ENCODE data around the gene NOS2.
"Not testable (repeated sequence)": the region's sequence is repeated elsewhere in the genome, so short reads cannot be mapped to it uniquely, and the experiment has no call there.

NOS2 gene

DNA sequence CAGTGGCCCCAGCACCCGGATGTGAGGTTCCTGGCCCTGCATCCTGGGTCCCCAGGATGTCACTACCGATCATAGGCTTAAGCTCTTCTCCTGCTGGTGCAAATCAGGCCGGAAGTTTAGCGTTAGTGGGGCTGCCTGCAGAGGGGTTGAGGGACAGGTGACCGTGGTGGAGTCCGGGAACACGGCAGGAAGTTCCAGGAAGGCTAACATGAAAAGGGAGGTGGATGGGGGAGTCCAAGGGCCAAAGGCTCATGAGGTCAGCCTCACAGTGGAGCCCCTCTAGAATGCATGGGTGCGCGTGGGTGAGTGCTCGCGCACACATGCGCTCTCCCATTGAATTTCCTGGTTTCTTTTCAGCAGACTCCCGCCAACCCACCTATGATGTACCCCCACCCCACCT, 46.6 kb downstream of the NOS2 start:
- DNase-seq, result not testable (repeated sequence)

DNA sequence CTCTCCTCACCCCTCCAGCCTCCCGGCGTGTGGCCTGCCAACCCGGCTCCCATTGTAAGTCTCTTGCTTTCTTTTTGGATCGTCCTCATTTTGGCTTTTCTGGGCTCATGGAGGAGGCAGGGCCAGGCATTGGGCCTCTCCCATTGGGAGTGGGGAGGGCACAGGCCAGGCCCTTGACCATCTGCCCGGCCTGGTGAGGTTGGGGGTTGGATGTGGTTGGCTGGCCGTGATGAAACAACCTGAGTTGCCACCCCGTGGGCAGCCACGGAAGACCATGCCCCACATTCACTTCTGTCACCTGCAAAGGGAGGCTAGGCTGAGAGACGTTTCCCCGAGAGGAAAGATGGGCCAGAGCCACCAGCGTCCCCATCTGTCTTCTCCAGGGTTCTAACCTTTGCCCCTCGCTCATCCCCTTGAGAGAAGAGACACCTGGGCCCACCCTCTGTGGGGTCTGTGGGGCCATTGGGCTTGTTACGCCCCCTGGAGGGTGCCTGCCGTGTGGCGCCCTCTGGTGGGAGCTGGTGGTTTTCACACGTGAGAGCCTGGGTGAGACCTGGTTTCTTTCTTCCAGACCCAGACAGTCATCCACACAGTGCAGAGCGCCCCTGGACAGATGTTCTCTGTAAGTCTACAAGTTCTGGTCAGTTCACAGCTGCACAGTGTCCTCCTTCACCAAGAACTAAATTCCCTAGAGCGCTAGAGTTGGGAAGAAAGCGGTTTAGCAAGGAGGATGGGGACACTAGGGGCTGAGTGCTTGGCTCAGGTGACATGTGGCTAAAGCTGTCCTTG, 47.3 kb downstream of the NOS2 start:
- not testable (repeated sequence) for DNase-seq

DNA sequence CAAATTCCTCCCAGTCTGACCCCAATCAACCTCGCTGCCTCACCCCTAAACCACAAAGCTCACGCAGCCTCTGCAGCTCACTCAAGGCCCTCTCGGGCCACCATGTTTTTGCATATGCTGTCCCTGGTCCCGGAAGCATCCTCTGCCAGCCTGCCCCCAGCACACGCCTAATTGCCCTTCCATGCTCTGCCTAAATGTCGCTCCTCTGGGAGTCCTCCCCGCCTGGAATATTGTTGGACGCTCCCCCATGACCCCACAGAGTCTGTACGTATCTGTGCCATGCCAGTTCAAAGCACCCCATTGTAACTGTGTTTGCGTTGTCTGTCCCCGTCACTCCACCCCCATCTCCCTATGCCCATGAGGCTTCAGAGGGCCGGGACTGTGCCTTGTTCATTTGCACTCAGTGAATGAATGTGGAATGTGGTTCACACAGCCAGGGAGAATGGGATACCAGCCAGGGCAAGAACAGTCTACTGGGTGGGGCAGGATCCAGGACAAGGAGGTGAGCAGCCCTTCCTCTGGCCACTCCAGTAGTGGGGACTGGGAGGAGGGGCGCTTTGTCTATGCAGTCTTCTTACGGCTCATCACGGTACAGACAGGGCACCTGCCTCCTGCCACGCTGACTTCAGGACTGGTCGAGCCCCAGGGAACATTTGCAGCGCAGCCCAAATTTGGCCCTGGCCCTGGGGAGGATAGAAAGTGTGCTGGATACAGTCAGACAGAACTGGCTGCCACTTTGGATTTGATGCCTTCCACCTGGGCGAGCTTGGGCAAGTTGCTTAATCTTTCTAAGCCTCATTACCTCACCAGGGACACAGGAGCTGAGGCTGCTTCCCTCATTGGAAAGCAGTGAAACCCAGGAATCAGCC, 48.5 kb downstream of the NOS2 start:
- no peak for DNase-seq

DNA sequence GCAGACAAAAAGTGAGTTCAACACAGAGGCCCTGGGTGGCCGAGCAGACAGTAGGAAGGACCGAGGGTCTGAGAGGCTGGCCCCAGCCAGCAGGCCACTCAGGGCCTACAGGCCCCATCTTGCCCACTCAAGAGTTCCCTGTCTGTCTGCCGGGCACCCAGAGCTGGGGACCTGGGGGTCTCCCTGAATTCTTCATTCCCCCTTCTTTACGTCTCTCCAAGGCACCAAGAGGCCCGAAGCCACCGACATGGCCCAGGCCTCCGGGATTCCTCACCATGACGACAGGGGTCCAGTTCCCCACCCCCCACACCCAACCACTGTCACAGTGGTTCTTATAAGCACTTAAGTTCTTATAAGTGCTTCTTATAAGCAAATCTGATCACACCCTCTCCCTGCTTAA, 49.2 kb downstream of the NOS2 start:
- no peak for DNase-seq

DNA sequence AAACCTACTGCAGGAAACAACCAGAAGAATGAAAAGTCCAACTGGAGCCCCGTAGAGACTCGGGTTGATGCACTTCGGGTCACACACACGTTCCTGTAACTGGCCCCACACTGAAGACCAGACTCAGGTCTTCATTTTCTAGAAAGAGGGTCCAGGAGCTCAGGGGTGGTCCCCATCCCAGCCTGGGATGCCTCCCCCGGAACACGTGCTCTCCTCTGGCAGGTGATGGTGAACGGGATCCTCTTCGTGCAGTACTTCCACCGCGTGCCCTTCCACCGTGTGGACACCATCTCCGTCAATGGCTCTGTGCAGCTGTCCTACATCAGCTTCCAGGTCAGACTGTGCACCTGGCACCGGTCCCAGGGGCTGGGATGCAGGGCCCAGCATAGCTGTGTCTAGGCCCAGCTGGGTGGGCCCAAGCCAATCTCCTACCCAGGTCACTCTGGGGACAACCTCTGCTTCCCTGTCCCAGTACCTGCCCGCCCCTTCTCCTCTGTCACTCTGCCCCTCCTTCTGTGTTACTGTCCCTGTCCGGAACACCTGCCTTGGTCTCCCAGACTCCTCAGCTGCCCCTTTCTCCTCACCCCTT, 50.7 kb downstream of the NOS2 start:
- DNase-seq, result not testable (repeated sequence)

DNA sequence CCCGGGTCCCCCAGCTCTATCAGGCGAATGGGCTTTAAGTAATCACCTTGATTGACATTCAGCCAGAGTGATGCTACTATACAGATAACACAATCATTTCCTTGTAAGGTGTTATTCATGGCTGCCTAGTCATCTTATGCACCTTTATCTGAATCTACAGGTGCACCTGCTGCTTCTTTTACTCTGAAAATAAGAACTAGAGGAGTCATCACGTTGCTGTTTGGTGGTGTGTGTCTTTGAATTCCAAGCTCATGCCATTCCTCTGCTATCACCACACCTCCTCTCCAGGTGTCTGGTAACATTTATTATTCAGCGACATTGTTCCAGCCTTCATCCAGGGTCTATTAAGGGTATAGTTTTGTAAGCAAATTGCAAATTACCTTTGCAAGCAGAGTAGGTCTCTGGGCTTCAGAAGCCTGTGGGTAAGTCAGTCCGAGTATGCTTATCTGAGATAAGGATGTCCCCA, 51.9 kb downstream of the NOS2 start:
- no peak for DNase-seq

DNA sequence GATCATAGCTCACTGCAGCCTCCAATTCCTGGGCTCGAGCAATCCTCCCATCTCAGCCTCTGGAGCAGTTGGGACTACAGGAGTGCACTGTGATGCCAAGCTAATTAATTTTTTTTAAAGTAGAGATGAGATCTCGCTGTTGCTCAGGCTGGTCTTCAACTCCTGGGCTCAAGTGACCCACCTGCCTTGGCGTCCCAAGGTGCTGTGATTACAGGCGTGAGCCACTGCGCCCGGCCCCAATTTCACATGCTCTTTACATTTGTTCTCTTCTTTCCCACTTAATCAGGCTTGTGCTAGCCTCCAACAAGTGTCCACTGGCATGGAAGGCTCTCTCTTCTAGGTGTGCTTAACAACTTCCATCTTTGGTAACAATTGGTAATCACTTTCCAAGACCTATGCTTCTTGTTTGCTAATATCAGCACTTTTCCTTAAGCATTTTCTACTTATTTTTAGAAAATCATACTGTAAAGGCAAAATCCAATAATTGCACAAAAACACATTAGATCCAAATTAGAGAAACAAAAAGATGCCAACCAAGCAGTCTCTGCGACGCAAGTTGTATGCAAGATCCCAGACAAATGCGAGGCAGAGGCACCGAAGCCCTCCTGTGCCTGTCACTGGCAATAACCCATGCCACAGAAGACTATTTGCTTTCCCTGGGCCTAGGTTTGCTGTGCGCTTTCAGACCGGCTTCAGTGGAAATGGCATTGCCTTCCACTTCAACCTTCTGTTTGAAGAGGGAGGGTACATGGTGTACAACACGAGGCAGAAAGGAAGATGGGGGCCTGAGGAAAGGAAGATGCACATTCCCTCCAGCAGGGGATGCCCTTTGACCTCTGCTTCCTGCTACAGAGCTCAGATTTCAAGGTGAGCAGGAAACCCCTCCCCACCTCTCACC, 52.6 kb downstream of the NOS2 start:
- no peak for DNase-seq

DNA sequence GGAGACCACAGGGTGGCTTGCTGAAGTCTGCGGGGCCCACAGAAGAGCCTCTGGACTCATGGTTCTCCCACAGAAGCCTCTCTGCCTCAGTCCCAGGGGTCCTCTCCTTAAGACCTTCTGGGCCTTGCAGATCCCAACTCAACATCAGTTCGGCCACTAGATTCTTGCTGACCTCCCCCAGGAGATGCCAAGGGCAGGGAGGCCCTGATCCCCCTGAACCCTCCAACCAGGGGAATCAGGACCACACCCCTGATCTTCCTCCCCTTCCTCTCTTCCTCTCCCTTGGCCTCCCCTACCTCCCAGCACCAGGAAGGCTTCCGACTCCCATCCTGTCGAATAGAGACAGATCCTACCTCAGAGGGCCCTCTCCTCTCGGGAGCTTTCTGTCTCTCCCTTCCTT, 53.4 kb downstream of the NOS2 start:
- DNase-seq, result no peak

DNA sequence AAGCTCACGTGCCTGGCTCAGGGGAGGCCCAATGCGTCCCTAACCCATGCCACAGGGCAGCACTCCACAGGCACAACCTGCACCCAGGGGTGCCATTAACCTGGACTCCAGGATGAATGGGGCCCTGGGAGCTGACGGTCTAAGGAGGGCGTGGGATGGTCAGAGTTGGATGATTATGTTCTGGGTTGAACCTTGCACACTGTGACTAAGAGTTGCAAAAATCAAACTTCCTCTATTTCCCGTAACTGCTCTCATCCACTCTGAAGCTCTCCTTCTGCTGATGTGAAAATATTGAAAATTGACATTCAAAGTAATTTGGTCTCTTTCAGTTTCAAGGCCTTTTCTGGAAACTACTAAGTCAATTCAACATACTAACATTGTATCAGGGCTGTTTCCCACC, 54.0 kb downstream of the NOS2 start:
- not testable (repeated sequence) for DNase-seq

DNA sequence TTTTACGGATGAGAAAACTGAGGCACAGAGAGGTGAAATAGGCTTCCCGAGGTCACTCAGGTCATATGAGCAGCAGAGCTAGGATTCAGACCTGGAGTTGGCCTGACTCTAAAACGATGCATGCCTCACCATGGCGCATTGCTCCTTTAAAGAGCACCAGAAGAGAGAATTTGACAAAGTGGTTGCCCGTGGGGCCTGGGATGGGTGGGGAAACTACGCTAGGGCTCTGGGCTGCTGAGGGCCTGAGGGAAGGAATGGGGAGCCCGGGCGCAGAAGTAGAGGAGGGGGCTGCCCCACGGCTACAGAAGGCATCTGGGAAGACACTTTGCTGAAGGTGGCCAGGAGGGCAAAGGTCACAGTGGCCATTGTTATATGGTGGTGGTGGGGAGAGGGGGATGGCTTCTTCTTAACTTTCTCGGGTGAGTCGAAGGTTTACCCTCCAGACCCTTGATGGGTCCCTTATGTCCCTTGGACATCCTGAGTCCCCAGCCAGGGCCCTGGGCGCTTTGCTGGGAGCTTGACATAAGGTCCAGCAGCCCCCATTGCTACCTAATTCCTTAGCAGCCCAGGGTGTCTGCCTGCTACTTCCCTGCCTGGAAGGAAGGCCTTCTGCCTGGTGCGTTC, 55.0 kb downstream of the NOS2 start:
- not testable (repeated sequence) for DNase-seq

DNA sequence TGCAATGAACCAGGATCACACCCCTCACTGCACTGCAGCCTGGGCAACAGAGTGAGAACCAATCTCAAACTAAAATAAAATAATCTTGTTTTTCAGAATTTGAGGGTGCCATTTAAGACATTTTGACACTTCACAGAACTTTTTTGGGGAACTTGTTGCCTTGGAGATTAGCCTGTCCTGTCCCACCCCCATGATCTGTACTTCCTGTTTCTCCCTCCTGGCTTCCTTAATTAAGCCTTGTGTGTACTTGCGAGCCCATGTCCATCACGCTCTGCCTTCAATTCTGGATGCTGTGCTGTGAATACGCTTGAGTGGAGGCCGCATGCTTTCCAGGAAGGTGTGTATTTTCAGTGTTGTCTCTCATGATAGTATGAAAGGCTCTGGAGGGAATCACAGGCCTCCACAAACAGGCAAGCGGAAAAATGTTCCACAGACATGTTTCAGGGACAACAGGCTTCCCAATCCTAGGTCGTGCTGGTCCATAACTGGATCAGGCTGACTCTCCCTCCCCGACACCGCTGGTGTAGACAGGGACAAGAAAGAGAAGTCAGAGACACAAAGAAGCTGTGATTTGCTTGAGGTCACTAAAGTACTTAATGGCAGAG, 56.9 kb downstream of the NOS2 start:
- no peak for DNase-seq

DNA sequence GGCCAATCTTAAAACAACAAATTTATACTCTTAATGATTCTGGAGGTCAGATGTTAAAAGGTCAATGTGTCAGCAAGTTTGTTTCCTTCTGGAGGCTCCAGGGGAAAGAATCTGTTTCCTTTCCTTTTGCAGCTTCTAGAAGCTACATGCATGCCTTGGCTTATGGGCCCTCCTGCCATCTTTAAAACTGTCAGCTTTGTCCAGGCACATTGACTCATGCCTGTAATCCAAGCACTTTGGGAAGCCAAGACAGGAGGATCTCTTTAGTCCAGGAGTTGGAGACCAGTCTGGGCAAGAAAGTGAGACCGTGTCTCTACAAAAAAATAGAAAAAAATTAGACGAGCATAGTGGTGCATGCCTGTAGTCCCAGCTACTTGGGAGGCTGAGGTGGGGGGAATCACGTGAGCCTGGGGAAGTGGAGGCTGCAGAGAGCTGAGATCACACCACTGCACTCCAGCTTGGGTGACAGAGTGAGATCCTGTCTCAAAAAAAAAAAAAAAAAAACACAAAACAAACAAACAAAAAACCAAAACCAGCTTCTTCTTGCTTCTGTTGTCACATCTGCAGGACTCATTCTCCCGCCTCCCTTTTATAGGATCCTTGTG, 58.3 kb downstream of the NOS2 start:
- DNase-seq, result no peak

DNA sequence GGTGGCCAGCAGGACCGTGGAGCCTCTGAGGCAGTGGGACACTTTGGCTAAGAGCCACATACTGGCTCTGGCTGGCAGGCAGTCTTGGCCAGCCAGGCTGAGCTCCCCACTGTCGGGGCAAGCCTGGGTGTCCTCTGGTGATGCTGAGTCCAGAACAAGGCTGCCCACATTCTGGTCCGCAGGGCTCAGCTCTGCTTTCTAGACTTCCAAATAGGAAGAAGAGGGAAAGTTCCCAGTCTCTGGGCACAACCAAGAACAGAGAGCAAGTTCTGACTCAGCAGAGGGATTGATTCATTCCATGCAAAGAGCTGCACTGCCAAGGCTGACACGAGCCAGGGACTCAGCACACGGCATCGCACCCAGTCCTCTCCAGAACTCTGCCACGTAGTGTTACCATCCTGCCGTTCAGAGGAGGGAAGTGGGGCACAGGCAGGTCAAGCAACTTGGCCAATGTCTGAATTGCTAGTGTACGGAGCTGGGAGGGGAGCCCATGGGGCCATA, 58.9 kb downstream of the NOS2 start:
- DNase-seq, result no peak

DNA sequence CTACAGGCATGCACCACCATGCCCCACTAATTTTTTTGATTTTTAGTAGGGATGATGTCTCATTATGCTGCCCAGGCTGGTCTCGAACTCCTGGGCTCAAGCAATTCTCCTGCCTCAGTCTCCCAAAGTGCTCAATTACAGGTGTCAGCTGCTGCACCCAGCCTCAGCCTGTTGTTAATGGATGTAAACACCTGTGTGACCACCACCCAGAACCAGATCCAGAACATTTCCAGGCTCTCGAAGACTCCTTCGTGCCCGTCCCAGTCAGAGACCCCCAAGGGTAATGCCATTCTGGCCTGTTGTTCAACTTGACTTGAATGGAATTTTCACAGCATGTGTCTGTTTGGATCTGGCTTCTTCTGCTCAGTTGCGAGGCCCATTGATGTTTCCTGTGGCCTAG, 59.8 kb downstream of the NOS2 start:
- not testable (repeated sequence) for DNase-seq

DNA sequence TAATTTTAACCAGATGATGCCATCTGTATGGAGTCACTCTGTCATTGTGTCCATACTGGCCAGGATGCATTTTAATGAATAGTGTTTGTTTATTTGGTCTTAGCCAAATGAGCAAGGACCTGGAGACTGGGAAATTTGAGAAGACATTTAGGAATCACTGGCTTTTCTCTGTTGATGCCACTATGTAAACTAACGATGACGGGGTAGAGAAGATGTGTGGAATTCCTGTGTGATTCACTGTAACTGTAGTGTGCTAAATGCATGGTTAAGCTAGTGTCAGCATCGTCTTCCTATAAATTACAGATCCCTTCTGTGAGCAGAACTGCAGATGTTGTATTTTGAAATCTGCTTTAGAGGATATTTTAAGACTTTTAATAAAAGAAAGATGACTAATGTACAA, 66.6 kb downstream of the NOS2 start:
- peak; percentile 29 for DNase-seq

DNA sequence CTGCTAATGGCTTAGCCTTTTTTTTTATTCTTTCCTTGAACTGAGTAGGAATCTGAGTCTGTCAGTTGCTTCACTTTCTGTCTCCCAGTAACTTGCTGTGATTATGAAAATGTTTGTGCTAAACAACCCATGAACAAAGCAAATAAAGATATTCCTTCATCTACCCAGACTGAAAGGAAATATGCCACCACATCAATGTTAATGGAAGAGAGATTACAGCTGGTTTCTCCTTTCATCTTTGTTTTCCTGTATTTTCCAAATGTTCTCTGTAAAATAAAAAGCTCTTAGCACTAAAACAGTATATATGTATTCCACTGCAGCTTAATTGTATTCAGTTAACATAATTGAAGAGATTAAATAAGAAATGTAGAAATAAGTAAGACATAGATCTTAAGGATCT, 67.6 kb downstream of the NOS2 start:
- DNase-seq, result not testable (repeated sequence)

DNA sequence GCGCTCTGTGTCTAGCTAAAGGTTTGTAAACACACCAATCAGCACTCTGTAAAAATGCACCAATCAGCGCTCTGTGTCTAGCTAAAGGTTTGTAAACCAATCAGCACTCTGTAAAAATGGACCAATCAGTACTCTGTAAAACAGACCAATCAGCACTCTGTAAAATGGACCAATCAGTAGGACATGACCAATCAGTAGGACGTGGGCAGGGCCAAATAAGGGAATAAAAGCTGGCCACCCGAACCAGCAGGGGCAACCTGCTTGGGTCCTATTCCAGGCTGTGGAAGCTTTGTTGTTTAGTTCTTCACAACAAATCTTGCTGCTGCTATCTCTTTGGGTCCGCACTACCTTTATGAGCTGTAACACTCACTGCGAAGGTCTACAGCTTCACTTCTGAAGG, 74.3 kb downstream of the NOS2 start:
- not testable (repeated sequence) for DNase-seq

DNA sequence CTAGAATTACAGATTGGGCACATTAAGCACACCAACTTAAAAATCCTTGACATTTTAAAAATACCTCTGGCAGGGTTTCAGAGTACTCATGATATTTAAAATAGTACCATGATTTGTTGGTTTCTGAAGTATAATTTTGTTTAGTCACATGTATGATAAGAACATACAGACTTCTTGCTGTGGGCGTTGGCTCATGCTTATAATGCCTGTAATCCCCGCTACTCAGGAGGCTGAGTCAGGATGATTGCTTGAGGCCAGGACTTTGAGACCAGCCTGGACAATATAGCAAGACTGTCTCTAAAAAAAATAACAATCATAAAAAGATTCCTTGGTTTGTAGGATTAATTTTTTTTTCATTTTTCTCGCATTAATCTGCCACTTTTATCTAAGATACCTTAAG, 78.5 kb downstream of the NOS2 start:
- DNase-seq, result no peak

Measured in NCI-H526 treated with DMSO at 0.1 percent for 48 hours (cell line).